OCI-LY1 (cell line): ENCODE results near the gene PRMT7.

Experiments
- H2AFZ ChIP-seq: fragments of 200-600 bp; sonication (generic), shearing (Covaris generic); 2 replicates; pipeline ENCODE4 v1.6.0; 2014; ENCODE audit warnings: antibody characterized with exemption, mild to moderate bottlenecking, low read length
- H3F3A ChIP-seq: fragments of 200-600 bp; sonication (generic), shearing (Covaris generic); 2 replicates; pipeline ENCODE4 v1.6.0; 2014; ENCODE audit warnings: mild to moderate bottlenecking, antibody characterized with exemption, low read length, moderate library complexity; ENCODE audit not compliant: insufficient read depth
- H3K27ac ChIP-seq: fragments of 200-600 bp; sonication (generic); 2 replicates; pipeline ENCODE4 v1.5.1; 2014; ENCODE audit warnings: low read length, mixed run types, mild to moderate bottlenecking, low read depth; ENCODE audit not compliant: poor library complexity, severe bottlenecking
- H3K27me3 ChIP-seq: fragments of 200-600 bp; sonication (generic); 2 replicates; pipeline ENCODE4 v1.6.0; 2014; ENCODE audit warnings: antibody characterized with exemption, mild to moderate bottlenecking, low read length, moderate library complexity; ENCODE audit not compliant: insufficient read depth
- H3K36me3 ChIP-seq: fragments of 200-600 bp; sonication (generic); 2 replicates; pipeline ENCODE4 v1.6.1; 2014; ENCODE audit warnings: mild to moderate bottlenecking, antibody characterized with exemption, low read length, moderate library complexity, mixed read lengths; ENCODE audit not compliant: insufficient read depth
- H3K4me1 ChIP-seq: fragments of 200-600 bp; sonication (generic); 2 replicates; pipeline ENCODE4 v1.5.1; 2014; ENCODE audit warnings: mild to moderate bottlenecking, low read length, moderate library complexity; ENCODE audit not compliant: insufficient read depth, severe bottlenecking
- H3K4me2 ChIP-seq: fragments of 200-600 bp; sonication (generic), shearing (Covaris generic); 2 replicates; pipeline ENCODE4 v1.6.1; 2014; ENCODE audit warnings: low read length
- H3K4me3 ChIP-seq: fragments of 200-600 bp; sonication (generic); 2 replicates; pipeline ENCODE4 v1.5.1; 2014; ENCODE audit warnings: low read length, low read depth, mild to moderate bottlenecking, mixed read lengths; ENCODE audit not compliant: poor library complexity, severe bottlenecking
- H3K79me2 ChIP-seq: fragments of 200-600 bp; shearing (Covaris generic); 2 replicates; pipeline ENCODE4 v1.6.1; 2016; ENCODE audit warnings: mixed run types, low read length, mixed read lengths; ENCODE audit not compliant: insufficient read depth
- H3K9ac ChIP-seq: fragments of 200-600 bp; sonication (generic), shearing (Covaris generic); 2 replicates; pipeline ENCODE4 v1.6.1; 2014; ENCODE audit warnings: mild to moderate bottlenecking, low read length, mixed read lengths
- H3K9me2 ChIP-seq: fragments of 200-600 bp; sonication (generic), shearing (Covaris generic); 2 replicates; pipeline ENCODE4 v1.6.1; 2014; ENCODE audit warnings: low read depth, mild to moderate bottlenecking, low read length, mixed read lengths
- H3K9me3 ChIP-seq: fragments of 200-600 bp; shearing (Covaris generic); 2 replicates; pipeline ENCODE4 v1.6.1; 2014; ENCODE audit warnings: low read length, mixed read lengths
- H4K20me1 ChIP-seq: fragments of 200-600 bp; sonication (generic), shearing (Covaris generic); 2 replicates; pipeline ENCODE4 v1.6.0; 2016; ENCODE audit warnings: mild to moderate bottlenecking, low read length; ENCODE audit not compliant: insufficient read depth
- CTCF ChIP-seq: fragments of 200-600 bp; sonication (generic), shearing (Covaris generic); IDR thresholded peaks from 2 replicates; pipeline ENCODE4 v1.5.1; 2017; ENCODE audit warnings: mild to moderate bottlenecking, antibody characterized with exemption, low read length, moderate library complexity, mixed read lengths
- EZH2 ChIP-seq: fragments of 200-600 bp; sonication (generic), shearing (Covaris generic); IDR thresholded peaks from 2 replicates; pipeline ENCODE4 v1.8.0; 2017; ENCODE audit warnings: borderline replicate concordance, mixed run types, mild to moderate bottlenecking, antibody characterized with exemption, low read length, moderate library complexity, mixed read lengths

PRMT7 gene

GRCh38 chr16:68385371-68385770 is 74.6 kb downstream of the PRMT7 start:
- no peak overlapping the region for H3K4me2 ChIP-seq
- H3K27ac ChIP-seq = no peak overlapping the region
- no peaks in the 10 kb centered on the region for H4K20me1 ChIP-seq
- no peak overlapping the region for H3K4me3 ChIP-seq
- H3K27me3 ChIP-seq = no peaks in the 10 kb centered on the region
- H3K79me2 ChIP-seq = no peaks in the 10 kb centered on the region
- no peaks in the 10 kb centered on the region for H3K4me1 ChIP-seq
- TF ChIP-seq CTCF (no peak), EZH2 (no peak)
- no peaks in the 10 kb centered on the region for H3K36me3 ChIP-seq
- no peaks in the 10 kb centered on the region for H3K9me2 ChIP-seq
- no peaks in the 10 kb centered on the region for H3F3A ChIP-seq
- H3K9ac ChIP-seq = no peak overlapping the region
- H3K9me3 ChIP-seq = no peaks in the 10 kb centered on the region
- H2AFZ ChIP-seq = no peak overlapping the region

- Histone ChIP-seq H4K20me1 (no peaks in the 10 kb centered on the region), H2AFZ (no peak overlapping the region), H3K4me2 (no peak overlapping the region), H3K79me2 (no peaks in the 10 kb centered on the region), H3K9me2 (no peaks in the 10 kb centered on the region), H3K4me3 (no peak overlapping the region), H3K36me3 (no peaks in the 10 kb centered on the region), H3F3A (no peaks in the 10 kb centered on the region), H3K9ac (no peak overlapping the region), H3K4me1 (no peaks in the 10 kb centered on the region), H3K9me3 (no peaks in the 10 kb centered on the region), H3K27ac (no peak overlapping the region), H3K27me3 (no peaks in the 10 kb centered on the region)
- TF ChIP-seq CTCF (no peak), EZH2 (no peak)
Observed at GRCh38 chr16:68386628-68387027, 75.8 kb downstream of the PRMT7 start.

- TF ChIP-seq EZH2 (no peak), CTCF (no peak)
- H3K9ac ChIP-seq = no peak overlapping the region
Observed at GRCh38 chr16:68387301-68387700, 76.5 kb downstream of the PRMT7 start.

More at GRCh38 chr16:68387301-68387700, 76.5 kb downstream of the PRMT7 start:
- Histone ChIP-seq H3K27me3 (no peaks in the 10 kb centered on the region), H3K36me3 (no peaks in the 10 kb centered on the region), H3K4me2 (no peak overlapping the region), H3K4me1 (no peaks in the 10 kb centered on the region), H4K20me1 (no peaks in the 10 kb centered on the region), H3K9me2 (no peaks in the 10 kb centered on the region), H3K4me3 (no peak overlapping the region), H3F3A (no peaks in the 10 kb centered on the region), H3K27ac (no peak overlapping the region), H3K79me2 (no peaks in the 10 kb centered on the region), H3K9me3 (no peaks in the 10 kb centered on the region), H2AFZ (no peak overlapping the region)
